Measurements from ENCODE around the gene FIZ1.

FIZ1 gene

GRCh38 chr19:55606817-55607216 lies 7.5 kb upstream of the FIZ1 start:
- Histone ChIP-seq H3K9me3 (ENCODE audit: control insufficient read depth, low read length) (peaks cover 4% of the 10 kb centered on the region), H4K8ac (ENCODE audit: low read length) (no peak overlapping the region), H3K4me3 (ENCODE audit: insufficient read depth in 1 of 2, low read depth in 1 of 2, low read length in 2 of 2) (peak overlapping the region in 1 of 2 experiments; percentile 98), H3K79me1 (replicated peaks; ENCODE audit: low read length, poor library complexity, severe bottlenecking) (peaks cover 39% of the 10 kb centered on the region), H3K27me3 (ENCODE audit: control insufficient read depth in 1 of 2, insufficient read depth in 1 of 2, low read length in 2 of 2) (no peaks in the 10 kb centered on the region), H4K91ac (ENCODE audit: low read length) (no peak overlapping the region), H3K36me3 (ENCODE audit: control insufficient read depth in 1 of 2, insufficient read depth in 2 of 2, low read depth in 1 of 2, low read length in 2 of 2) (peaks cover 36 to 46% of the 10 kb centered on the region in 2 experiments), H3K9ac (ENCODE audit: low read length) (peak overlapping the region; percentile 98), H3K4ac (ENCODE audit: low read depth in 1 of 2, low read length in 2 of 2) (no peak overlapping the region), H2AFZ (ENCODE audit: low read depth, low read length) (no peak overlapping the region), H3K18ac (ENCODE audit: low read depth in 1 of 2, low read length in 2 of 2) (no peak overlapping the region), H3K4me1 (ENCODE audit: control insufficient read depth, insufficient read depth, low read depth, low read length) (peaks cover 14% of the 10 kb centered on the region), H3K23ac (ENCODE audit: low read length in 2 of 2) (no peak overlapping the region), H2BK5ac (ENCODE audit: low read depth, low read length, poor library complexity, severe bottlenecking) (no peak overlapping the region), H2BK120ac (ENCODE audit: low read depth, low read length) (no peak overlapping the region), H3K4me2 (ENCODE audit: low read length, poor library complexity, severe bottlenecking) (peak overlapping the region; percentile 72), H2BK15ac (ENCODE audit: low read depth, poor library complexity, severe bottlenecking) (no peak overlapping the region), H2BK12ac (ENCODE audit: low read length in 2 of 2) (no peak overlapping the region), H3K27ac (ENCODE audit: low read length, poor library complexity, severe bottlenecking) (peak overlapping the region; percentile 97), H3K14ac (ENCODE audit: low read length in 2 of 2) (no peak overlapping the region), H2AK5ac (ENCODE audit: low read length, severe bottlenecking) (no peak overlapping the region)
- 91% methylated on average over 9 of the region's 9 CpGs for whole genome bisulfite sequencing
- DNase-seq: no peak

DNA sequence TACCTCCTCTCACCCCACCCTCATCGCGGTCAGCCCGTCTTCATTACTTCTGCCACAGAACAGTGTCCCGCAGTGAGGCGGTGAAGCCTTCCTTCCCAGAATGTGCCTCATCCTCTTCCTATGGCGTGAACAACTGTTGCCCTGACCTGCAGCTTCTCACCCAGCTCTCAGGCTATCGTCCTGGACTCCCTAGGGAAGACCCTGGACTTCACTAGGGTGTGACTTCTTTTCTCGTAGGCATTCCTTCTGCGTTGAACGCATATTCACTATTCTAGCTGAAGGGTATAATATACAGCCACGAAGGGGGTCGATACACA lies 7.1 kb upstream of the FIZ1 start:
- no peak overlapping the region for H3K23ac ChIP-seq (ENCODE audit: low read length in 2 of 2)
- WGBS: 35% methylated on average over 12 of the region's 12 CpGs

GRCh38 chr19:55605637-55606470 lies 6.5 kb upstream of the FIZ1 start, which contains the start of gene ZNF865:
Gene ZNF865, plus strand, starts transcription at chr19:55605647. Its CDS starts 7,972 bp downstream, at chr19:55613619.
- Histone ChIP-seq H3K27ac (ENCODE audit: low read length, poor library complexity, severe bottlenecking) (peak within 1 kb of the TSS; percentile 99), H2AK5ac (ENCODE audit: low read length, severe bottlenecking) (peak within 1 kb of the TSS; percentile 70), H3K18ac (ENCODE audit: low read depth in 1 of 2, low read length in 2 of 2) (peak within 1 kb of the TSS; percentile 82 to 96), H2AFZ (ENCODE audit: low read depth, low read length) (no peak within 1 kb of the TSS), H4K91ac (ENCODE audit: low read length) (peak within 1 kb of the TSS; percentile 91), H3K79me1 (replicated peaks; ENCODE audit: low read length, poor library complexity, severe bottlenecking) (peaks cover 34% of the 10 kb centered on the region), H2BK120ac (ENCODE audit: low read depth, low read length) (peak within 1 kb of the TSS; percentile 83), H3K4me2 (ENCODE audit: low read length, poor library complexity, severe bottlenecking) (peak within 1 kb of the TSS; percentile 72), H3K4me1 (ENCODE audit: control insufficient read depth, insufficient read depth, low read depth, low read length) (peaks cover 19% of the 10 kb centered on the region), H3K36me3 (ENCODE audit: control insufficient read depth in 1 of 2, insufficient read depth in 2 of 2, low read depth in 1 of 2, low read length in 2 of 2) (peaks cover 33 to 36% of the 10 kb centered on the region in 2 experiments), H4K8ac (ENCODE audit: low read length) (peak within 1 kb of the TSS; percentile 98), H3K23ac (ENCODE audit: low read length in 2 of 2) (peak within 1 kb of the TSS; percentile 74 to 98), H2BK15ac (ENCODE audit: low read depth, poor library complexity, severe bottlenecking) (peak within 1 kb of the TSS; percentile 98), H2BK12ac (ENCODE audit: low read length in 2 of 2) (peak within 1 kb of the TSS; percentile 37 to 63), H3K4me3 (ENCODE audit: insufficient read depth in 1 of 2, low read depth in 1 of 2, low read length in 2 of 2) (peak within 1 kb of the TSS; percentile 83 to 98), H2BK5ac (ENCODE audit: low read depth, low read length, poor library complexity, severe bottlenecking) (peak within 1 kb of the TSS; percentile 96), H3K9ac (ENCODE audit: low read length) (peak within 1 kb of the TSS; percentile 98), H3K4ac (ENCODE audit: low read depth in 1 of 2, low read length in 2 of 2) (peak within 1 kb of the TSS; percentile 73 to 90), H3K14ac (ENCODE audit: low read length in 2 of 2) (peak within 1 kb of the TSS; percentile 44 to 82), H3K9me3 (ENCODE audit: control insufficient read depth, low read length) (peaks cover 4% of the 10 kb centered on the region), H3K27me3 (ENCODE audit: control insufficient read depth in 1 of 2, insufficient read depth in 1 of 2, low read length in 2 of 2) (no peaks in the 10 kb centered on the region)
- under 1% methylated on average over 40 of the region's 44 CpGs for WGBS
- peak; percentile 93 for DNase-seq

More for the DNA sequence above, 7.1 kb upstream of the FIZ1 start:
- Histone ChIP-seq H3K4me2 (ENCODE audit: low read length, poor library complexity, severe bottlenecking) (peak overlapping the region; percentile 72), H2BK120ac (ENCODE audit: low read depth, low read length) (no peak overlapping the region), H2AFZ (ENCODE audit: low read depth, low read length) (no peak overlapping the region), H3K4me1 (ENCODE audit: control insufficient read depth, insufficient read depth, low read depth, low read length) (peaks cover 15% of the 10 kb centered on the region), H2BK5ac (ENCODE audit: low read depth, low read length, poor library complexity, severe bottlenecking) (no peak overlapping the region), H3K9me3 (ENCODE audit: control insufficient read depth, low read length) (peaks cover 4% of the 10 kb centered on the region), H3K18ac (ENCODE audit: low read depth in 1 of 2, low read length in 2 of 2) (peak overlapping the region in 1 of 2 experiments; percentile 25), H3K9ac (ENCODE audit: low read length) (peak overlapping the region; percentile 98), H3K4ac (ENCODE audit: low read depth in 1 of 2, low read length in 2 of 2) (peak overlapping the region in 1 of 2 experiments; percentile 62), H4K91ac (ENCODE audit: low read length) (no peak overlapping the region), H3K4me3 (ENCODE audit: insufficient read depth in 1 of 2, low read depth in 1 of 2, low read length in 2 of 2) (peak overlapping the region; percentile 31 to 98), H4K8ac (ENCODE audit: low read length) (no peak overlapping the region), H3K14ac (ENCODE audit: low read length in 2 of 2) (peak overlapping the region in 1 of 2 experiments; percentile 68), H2BK15ac (ENCODE audit: low read depth, poor library complexity, severe bottlenecking) (no peak overlapping the region), H3K27ac (ENCODE audit: low read length, poor library complexity, severe bottlenecking) (peak overlapping the region; percentile 97), H3K36me3 (ENCODE audit: control insufficient read depth in 1 of 2, insufficient read depth in 2 of 2, low read depth in 1 of 2, low read length in 2 of 2) (peaks cover 36 to 42% of the 10 kb centered on the region in 2 experiments), H2BK12ac (ENCODE audit: low read length in 2 of 2) (peak overlapping the region in 1 of 2 experiments; percentile 8), H2AK5ac (ENCODE audit: low read length, severe bottlenecking) (no peak overlapping the region), H3K27me3 (ENCODE audit: control insufficient read depth in 1 of 2, insufficient read depth in 1 of 2, low read length in 2 of 2) (no peaks in the 10 kb centered on the region), H3K79me1 (replicated peaks; ENCODE audit: low read length, poor library complexity, severe bottlenecking) (peaks cover 36% of the 10 kb centered on the region)
- DNase-seq: no peak

DNA sequence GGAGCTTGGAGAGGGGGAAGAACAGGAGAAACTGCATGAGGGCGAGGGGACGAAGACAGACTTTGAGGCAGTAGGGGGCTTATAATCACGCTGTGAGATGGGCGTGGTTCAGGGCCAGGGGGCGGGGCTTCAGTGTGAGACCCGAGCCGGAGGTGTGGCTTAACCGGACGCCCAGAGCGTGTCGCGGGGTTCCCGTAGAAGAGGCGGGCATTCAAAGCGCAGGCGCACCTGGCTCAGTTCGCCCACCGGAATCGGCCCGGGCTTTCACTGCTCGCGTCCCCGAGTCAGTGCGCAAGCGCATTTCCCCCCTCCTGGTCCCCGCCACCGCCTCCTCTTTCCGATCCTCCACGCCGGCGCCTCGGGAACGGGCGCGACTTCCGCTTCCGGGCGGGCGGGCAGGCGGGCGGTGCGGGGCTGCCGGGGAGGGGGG lies 5.9 kb upstream of the FIZ1 start:
- H2BK5ac ChIP-seq (ENCODE audit: low read depth, low read length, poor library complexity, severe bottlenecking): no peak overlapping the region
- no peak overlapping the region for H2AFZ ChIP-seq (ENCODE audit: low read depth, low read length)
- peaks cover 22% of the 10 kb centered on the region for H3K4me1 ChIP-seq (ENCODE audit: control insufficient read depth, insufficient read depth, low read depth, low read length)
- no peak overlapping the region for H3K14ac ChIP-seq (ENCODE audit: low read length in 2 of 2)
- no peak overlapping the region for H2BK12ac ChIP-seq (ENCODE audit: low read length in 2 of 2)
- H3K9ac ChIP-seq (ENCODE audit: low read length): peak overlapping the region; percentile 76
- DNase-seq: peak; percentile 98
- H3K4ac ChIP-seq (ENCODE audit: low read depth in 1 of 2, low read length in 2 of 2): no peak overlapping the region
- no peak overlapping the region for H4K91ac ChIP-seq (ENCODE audit: low read length)
- H3K27me3 ChIP-seq (ENCODE audit: control insufficient read depth in 1 of 2, insufficient read depth in 1 of 2, low read length in 2 of 2): no peaks in the 10 kb centered on the region
- peak overlapping the region; percentile 70 to 83 for H3K4me3 ChIP-seq (ENCODE audit: insufficient read depth in 1 of 2, low read depth in 1 of 2, low read length in 2 of 2)
- H2BK120ac ChIP-seq (ENCODE audit: low read depth, low read length): no peak overlapping the region
- peak overlapping the region; percentile 24 for H3K4me2 ChIP-seq (ENCODE audit: low read length, poor library complexity, severe bottlenecking)
- H2AK5ac ChIP-seq (ENCODE audit: low read length, severe bottlenecking): no peak overlapping the region
- H3K9me3 ChIP-seq (ENCODE audit: control insufficient read depth, low read length): peaks cover 4% of the 10 kb centered on the region
- peaks cover 32% of the 10 kb centered on the region for H3K79me1 ChIP-seq (replicated peaks; ENCODE audit: low read length, poor library complexity, severe bottlenecking)
- peak overlapping the region in 1 of 2 experiments; percentile 15 for H3K23ac ChIP-seq (ENCODE audit: low read length in 2 of 2)
- peak overlapping the region; percentile 55 to 84 for H3K18ac ChIP-seq (ENCODE audit: low read depth in 1 of 2, low read length in 2 of 2)
- peaks cover 27 to 30% of the 10 kb centered on the region in 2 experiments for H3K36me3 ChIP-seq (ENCODE audit: control insufficient read depth in 1 of 2, insufficient read depth in 2 of 2, low read depth in 1 of 2, low read length in 2 of 2)
- peak overlapping the region; percentile 73 for H4K8ac ChIP-seq (ENCODE audit: low read length)
- no peak overlapping the region for H2BK15ac ChIP-seq (ENCODE audit: low read depth, poor library complexity, severe bottlenecking)
- H3K27ac ChIP-seq (ENCODE audit: low read length, poor library complexity, severe bottlenecking): peak overlapping the region; percentile 99
- 0% methylated on average over 20 of the region's 43 CpGs for WGBS
